ENCODE results near the gene PKD1L1. TPM values are rescaled to one million over a fixed set of nuclear protein-coding genes. Genes with fewer than 3 reads are reported as not detected.

Gene PKD1L1
- total RNA-seq, 1 experiment from 2014 or later: 0.07 TPM

GRCh38 chr7:47979145-47979831 lies 31.0 kb upstream of the PKD1L1 start, which contains the start of gene HUS1 (continued):
- TF ChIP-seq USF1 (CRISPR knock-in tag; IDR thresholded peaks at IDR 0.05) (peak; percentile 60; the same call in 1 of the 2 replicates), SMAD3 (CRISPR knock-in tag; IDR thresholded peaks at IDR 0.05; ENCODE audit: borderline replicate concordance) (0 out of 2 replicates have a peak, but pooled peaks have one; percentile 13), E2F4 (CRISPR knock-in tag; IDR thresholded peaks at IDR 0.05; ENCODE audit: borderline replicate concordance, low read depth) (no peak), HMGA2 (CRISPR knock-in tag; IDR thresholded peaks at IDR 0.05) (0 out of 2 replicates have a peak, but pooled peaks have one; percentile 14), FOXP1 (CRISPR knock-in tag; IDR thresholded peaks at IDR 0.05; ENCODE audit: borderline replicate concordance) (peak; percentile 88; the same call in 1 of the 2 replicates), E2F1 (CRISPR knock-in tag; IDR thresholded peaks at IDR 0.05) (no peak), SP1 (CRISPR knock-in tag; conservative IDR thresholded peaks at IDR 0.05) (peak; percentile 98), SMAD4 (CRISPR knock-in tag; IDR thresholded peaks at IDR 0.05) (no peak), OVOL2 (CRISPR knock-in tag; IDR thresholded peaks at IDR 0.05; ENCODE audit: borderline replicate concordance) (no peak), ATF6 (CRISPR knock-in tag; IDR thresholded peaks at IDR 0.05) (no peak), CREB1 (CRISPR knock-in tag; IDR thresholded peaks at IDR 0.05) (peak; percentile 31; the same call in 1 of the 2 replicates), CBFB (CRISPR knock-in tag; IDR thresholded peaks at IDR 0.05; ENCODE audit: low read depth) (0 out of 2 replicates have a peak, but pooled peaks have one; percentile 85), NFATC4 (CRISPR knock-in tag; IDR thresholded peaks at IDR 0.05) (no peak), ZNF121 (CRISPR knock-in tag; IDR thresholded peaks at IDR 0.05) (no peak), FOXK1 (CRISPR knock-in tag; IDR thresholded peaks at IDR 0.05) (peak; percentile 89), ELF4 (CRISPR knock-in tag; IDR thresholded peaks at IDR 0.05; ENCODE audit: low read depth) (no peak), EMX1 (CRISPR knock-in tag; IDR thresholded peaks at IDR 0.05) (no peak), ETV6 (CRISPR knock-in tag; IDR thresholded peaks at IDR 0.05) (peak; percentile 65; the same call in 1 of the 2 replicates), RELA (CRISPR knock-in tag; IDR thresholded peaks at IDR 0.05; ENCODE audit: borderline replicate concordance) (no peak), AFF4 (CRISPR knock-in tag; IDR thresholded peaks at IDR 0.05; ENCODE audit: borderline replicate concordance) (no peak), USF2 (CRISPR knock-in tag; IDR thresholded peaks at IDR 0.05) (peak; percentile 71), JUN (CRISPR knock-in tag; IDR thresholded peaks at IDR 0.05) (no peak), ZNF138 (CRISPR knock-in tag; conservative IDR thresholded peaks at IDR 0.05) (no peak), ZMAT4 (CRISPR knock-in tag; IDR thresholded peaks at IDR 0.05) (no peak), NR3C1 (CRISPR knock-in tag; conservative IDR thresholded peaks at IDR 0.05; ENCODE audit: low read depth) (no peak), CREM (CRISPR knock-in tag; IDR thresholded peaks at IDR 0.05) (0 out of 2 replicates have a peak, but pooled peaks have one; percentile 66), TEAD4 (CRISPR knock-in tag; IDR thresholded peaks at IDR 0.05) (no peak), GRHL2 (CRISPR knock-in tag; IDR thresholded peaks at IDR 0.05; ENCODE audit: insufficient replicate concordance, severe bottlenecking) (no peak), SOX15 (CRISPR knock-in tag; IDR thresholded peaks at IDR 0.05) (no peak), ZNF423 (CRISPR knock-in tag; IDR thresholded peaks at IDR 0.05) (no peak)
